ENCODE results near the gene SYNC.

The SYNC gene

GRCh38 chr1:32725615-32725982, 23.0 kb upstream of the SYNC start:
- Histone ChIP-seq H3K4me1 (ENCODE audit: control insufficient read depth in 1 of 2, insufficient read depth in 2 of 2, low read length in 2 of 2) (peaks cover 13 to 14% of the 10 kb centered on the region in 2 donors), H3K9ac (ENCODE audit: low read depth in 1 of 2, low read length in 2 of 2) (no peak overlapping the region), H3K9me3 (ENCODE audit: control insufficient read depth in 1 of 2, low read length in 2 of 2) (no peaks in the 10 kb centered on the region), H3K36me3 (ENCODE audit: control insufficient read depth in 1 of 2, insufficient read depth in 2 of 2, low read length in 2 of 2) (no peaks in the 10 kb centered on the region), H3K27ac (ENCODE audit: low read depth, low read length) (no peak overlapping the region), H3K27me3 (ENCODE audit: control insufficient read depth in 1 of 2, insufficient read depth in 2 of 2, low read length in 2 of 2) (no peaks in the 10 kb centered on the region), H3K4me3 (ENCODE audit: low read depth in 1 of 2, low read length in 2 of 2) (peak overlapping the region in 1 of 2 donors; percentile 26)

- H3K9ac ChIP-seq (ENCODE audit: low read depth in 1 of 2, low read length in 2 of 2): no peak overlapping the region
- peak overlapping the region; percentile 3 to 26 for H3K4me3 ChIP-seq (ENCODE audit: low read depth in 1 of 2, low read length in 2 of 2)
- no peaks in the 10 kb centered on the region for H3K27me3 ChIP-seq (ENCODE audit: control insufficient read depth in 1 of 2, insufficient read depth in 2 of 2, low read length in 2 of 2)
- H3K27ac ChIP-seq (ENCODE audit: low read depth, low read length): no peak overlapping the region
- H3K4me1 ChIP-seq (ENCODE audit: control insufficient read depth in 1 of 2, insufficient read depth in 2 of 2, low read length in 2 of 2): peaks cover 13 to 14% of the 10 kb centered on the region in 2 donors
- no peaks in the 10 kb centered on the region for H3K9me3 ChIP-seq (ENCODE audit: control insufficient read depth in 1 of 2, low read length in 2 of 2)
- H3K36me3 ChIP-seq (ENCODE audit: control insufficient read depth in 1 of 2, insufficient read depth in 2 of 2, low read length in 2 of 2): no peaks in the 10 kb centered on the region
Observed at GRCh38 chr1:32724678-32725614, 22.4 kb upstream of the SYNC start.

- H3K36me3 ChIP-seq (ENCODE audit: control insufficient read depth in 1 of 2, insufficient read depth in 2 of 2, low read length in 2 of 2): no peaks in the 10 kb centered on the region
- H3K4me1 ChIP-seq (ENCODE audit: control insufficient read depth in 1 of 2, insufficient read depth in 2 of 2, low read length in 2 of 2): peaks cover 19 to 23% of the 10 kb centered on the region in 2 donors
- H3K27ac ChIP-seq (ENCODE audit: low read depth, low read length): no peak overlapping the region
- H3K27me3 ChIP-seq (ENCODE audit: control insufficient read depth in 1 of 2, insufficient read depth in 2 of 2, low read length in 2 of 2): no peaks in the 10 kb centered on the region
- H3K4me3 ChIP-seq (ENCODE audit: low read depth in 1 of 2, low read length in 2 of 2): no peak overlapping the region
- no peaks in the 10 kb centered on the region for H3K9me3 ChIP-seq (ENCODE audit: control insufficient read depth in 1 of 2, low read length in 2 of 2)
- no peak overlapping the region for H3K9ac ChIP-seq (ENCODE audit: low read depth in 1 of 2, low read length in 2 of 2)
Observed at GRCh38 chr1:32719681-32720275, 17.2 kb upstream of the SYNC start.

GRCh38 chr1:32718527-32718926, 16.0 kb upstream of the SYNC start:
- Histone ChIP-seq H3K27ac (ENCODE audit: low read depth, low read length) (no peak overlapping the region), H3K27me3 (ENCODE audit: control insufficient read depth in 1 of 2, insufficient read depth in 2 of 2, low read length in 2 of 2) (no peaks in the 10 kb centered on the region), H3K4me3 (ENCODE audit: low read depth in 1 of 2, low read length in 2 of 2) (no peak overlapping the region), H3K9me3 (ENCODE audit: control insufficient read depth in 1 of 2, low read length in 2 of 2) (no peaks in the 10 kb centered on the region), H3K4me1 (ENCODE audit: control insufficient read depth in 1 of 2, insufficient read depth in 2 of 2, low read length in 2 of 2) (peaks cover 16 to 19% of the 10 kb centered on the region in 2 donors), H3K36me3 (ENCODE audit: control insufficient read depth in 1 of 2, insufficient read depth in 2 of 2, low read length in 2 of 2) (no peaks in the 10 kb centered on the region), H3K9ac (ENCODE audit: low read depth in 1 of 2, low read length in 2 of 2) (no peak overlapping the region)

GRCh38 chr1:32718036-32718435, 15.5 kb upstream of the SYNC start:
- H3K27ac ChIP-seq (ENCODE audit: low read depth, low read length): no peak overlapping the region
- no peak overlapping the region for H3K4me3 ChIP-seq (ENCODE audit: low read depth in 1 of 2, low read length in 2 of 2)
- H3K4me1 ChIP-seq (ENCODE audit: control insufficient read depth in 1 of 2, insufficient read depth in 2 of 2, low read length in 2 of 2): peaks cover 16 to 19% of the 10 kb centered on the region in 2 donors
- H3K9me3 ChIP-seq (ENCODE audit: control insufficient read depth in 1 of 2, low read length in 2 of 2): no peaks in the 10 kb centered on the region
- no peaks in the 10 kb centered on the region for H3K27me3 ChIP-seq (ENCODE audit: control insufficient read depth in 1 of 2, insufficient read depth in 2 of 2, low read length in 2 of 2)
- H3K36me3 ChIP-seq (ENCODE audit: control insufficient read depth in 1 of 2, insufficient read depth in 2 of 2, low read length in 2 of 2): no peaks in the 10 kb centered on the region
- no peak overlapping the region for H3K9ac ChIP-seq (ENCODE audit: low read depth in 1 of 2, low read length in 2 of 2)

GRCh38 chr1:32717503-32717902, 14.9 kb upstream of the SYNC start:
- Histone ChIP-seq H3K27ac (ENCODE audit: low read depth, low read length) (no peak overlapping the region), H3K9ac (ENCODE audit: low read depth in 1 of 2, low read length in 2 of 2) (no peak overlapping the region)

GRCh38 chr1:32716312-32717148, 14.0 kb upstream of the SYNC start:
- Histone ChIP-seq H3K4me3 (ENCODE audit: low read depth in 1 of 2, low read length in 2 of 2) (peak overlapping the region; percentile 37 to 51), H3K4me1 (ENCODE audit: control insufficient read depth in 1 of 2, insufficient read depth in 2 of 2, low read length in 2 of 2) (peaks cover 16 to 23% of the 10 kb centered on the region in 2 donors), H3K9ac (ENCODE audit: low read depth in 1 of 2, low read length in 2 of 2) (peak overlapping the region; percentile 40 to 66), H3K27me3 (ENCODE audit: control insufficient read depth in 1 of 2, insufficient read depth in 2 of 2, low read length in 2 of 2) (no peaks in the 10 kb centered on the region), H3K9me3 (ENCODE audit: control insufficient read depth in 1 of 2, low read length in 2 of 2) (no peaks in the 10 kb centered on the region), H3K36me3 (ENCODE audit: control insufficient read depth in 1 of 2, insufficient read depth in 2 of 2, low read length in 2 of 2) (no peaks in the 10 kb centered on the region), H3K27ac (ENCODE audit: low read depth, low read length) (peak overlapping the region; percentile 58)

More at GRCh38 chr1:32717503-32717902, 14.9 kb upstream of the SYNC start:
- no peaks in the 10 kb centered on the region for H3K27me3 ChIP-seq (ENCODE audit: control insufficient read depth in 1 of 2, insufficient read depth in 2 of 2, low read length in 2 of 2)
- H3K4me1 ChIP-seq (ENCODE audit: control insufficient read depth in 1 of 2, insufficient read depth in 2 of 2, low read length in 2 of 2): peaks cover 16 to 19% of the 10 kb centered on the region in 2 donors
- H3K36me3 ChIP-seq (ENCODE audit: control insufficient read depth in 1 of 2, insufficient read depth in 2 of 2, low read length in 2 of 2): no peaks in the 10 kb centered on the region
- H3K9me3 ChIP-seq (ENCODE audit: control insufficient read depth in 1 of 2, low read length in 2 of 2): no peaks in the 10 kb centered on the region
- no peak overlapping the region for H3K4me3 ChIP-seq (ENCODE audit: low read depth in 1 of 2, low read length in 2 of 2)

GRCh38 chr1:32715901-32716311, 13.3 kb upstream of the SYNC start:
- H3K9me3 ChIP-seq (ENCODE audit: control insufficient read depth in 1 of 2, low read length in 2 of 2): no peaks in the 10 kb centered on the region
- peak overlapping the region; percentile 40 to 66 for H3K9ac ChIP-seq (ENCODE audit: low read depth in 1 of 2, low read length in 2 of 2)
- H3K27me3 ChIP-seq (ENCODE audit: control insufficient read depth in 1 of 2, insufficient read depth in 2 of 2, low read length in 2 of 2): no peaks in the 10 kb centered on the region
- H3K4me1 ChIP-seq (ENCODE audit: control insufficient read depth in 1 of 2, insufficient read depth in 2 of 2, low read length in 2 of 2): peaks cover 16 to 23% of the 10 kb centered on the region in 2 donors
- no peaks in the 10 kb centered on the region for H3K36me3 ChIP-seq (ENCODE audit: control insufficient read depth in 1 of 2, insufficient read depth in 2 of 2, low read length in 2 of 2)
- no peak overlapping the region for H3K4me3 ChIP-seq (ENCODE audit: low read depth in 1 of 2, low read length in 2 of 2)
- H3K27ac ChIP-seq (ENCODE audit: low read depth, low read length): no peak overlapping the region

- no peaks in the 10 kb centered on the region for H3K9me3 ChIP-seq (ENCODE audit: control insufficient read depth in 1 of 2, low read length in 2 of 2)
- no peak overlapping the region for H3K4me3 ChIP-seq (ENCODE audit: low read depth in 1 of 2, low read length in 2 of 2)
- no peak overlapping the region for H3K9ac ChIP-seq (ENCODE audit: low read depth in 1 of 2, low read length in 2 of 2)
- H3K4me1 ChIP-seq (ENCODE audit: control insufficient read depth in 1 of 2, insufficient read depth in 2 of 2, low read length in 2 of 2): peaks cover 16 to 23% of the 10 kb centered on the region in 2 donors
- no peak overlapping the region for H3K27ac ChIP-seq (ENCODE audit: low read depth, low read length)
- no peaks in the 10 kb centered on the region for H3K27me3 ChIP-seq (ENCODE audit: control insufficient read depth in 1 of 2, insufficient read depth in 2 of 2, low read length in 2 of 2)
- H3K36me3 ChIP-seq (ENCODE audit: control insufficient read depth in 1 of 2, insufficient read depth in 2 of 2, low read length in 2 of 2): no peaks in the 10 kb centered on the region
Observed at GRCh38 chr1:32714277-32714676, 11.7 kb upstream of the SYNC start.
